Effector CD8-positive, alpha-beta T cell (primary cell): ENCODE results near the gene ALDH16A1.
A peak's percentile ranks its signal among the peaks of the same experiment; 100 is the strongest.

ENCODE experiments used
- DNase-seq: peaks from one replicate; lab custom pipeline; 2025; lab: John Stamatoyannopoulos, UW

The ALDH16A1 gene

DNA sequence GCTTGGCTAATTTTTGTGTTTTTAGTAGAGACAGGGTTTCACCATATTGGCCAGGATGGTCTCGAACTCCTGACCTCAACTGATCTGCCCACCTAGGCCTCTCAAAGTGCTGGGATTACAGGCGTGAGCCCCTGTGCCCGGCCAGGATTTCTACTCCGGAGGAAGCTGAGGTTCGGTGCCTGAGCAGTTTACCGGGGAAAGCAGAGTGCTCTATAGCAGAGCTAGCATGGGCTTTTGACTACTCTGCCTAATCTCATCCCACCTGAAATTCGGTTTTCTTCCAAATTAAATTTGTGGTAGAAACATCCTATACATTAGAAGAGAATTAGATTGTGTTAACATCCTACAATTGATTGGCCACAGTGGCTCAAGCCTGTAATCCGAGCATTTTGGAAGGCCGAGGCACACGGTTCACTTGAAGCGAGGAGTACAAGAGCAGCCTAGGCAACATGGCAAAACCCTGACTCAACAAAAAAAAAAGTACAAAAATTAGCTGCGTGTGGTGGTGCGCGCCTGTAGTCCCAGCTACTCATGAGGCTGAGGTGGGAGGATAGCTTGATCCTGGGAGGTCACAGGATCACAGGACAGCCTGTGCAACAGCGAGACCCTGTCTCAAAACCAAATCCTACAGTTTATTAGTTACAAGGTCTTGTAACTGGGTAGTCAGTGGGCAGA, 36.0 kb downstream of the ALDH16A1 start:
- DNase-seq = no peak

DNA sequence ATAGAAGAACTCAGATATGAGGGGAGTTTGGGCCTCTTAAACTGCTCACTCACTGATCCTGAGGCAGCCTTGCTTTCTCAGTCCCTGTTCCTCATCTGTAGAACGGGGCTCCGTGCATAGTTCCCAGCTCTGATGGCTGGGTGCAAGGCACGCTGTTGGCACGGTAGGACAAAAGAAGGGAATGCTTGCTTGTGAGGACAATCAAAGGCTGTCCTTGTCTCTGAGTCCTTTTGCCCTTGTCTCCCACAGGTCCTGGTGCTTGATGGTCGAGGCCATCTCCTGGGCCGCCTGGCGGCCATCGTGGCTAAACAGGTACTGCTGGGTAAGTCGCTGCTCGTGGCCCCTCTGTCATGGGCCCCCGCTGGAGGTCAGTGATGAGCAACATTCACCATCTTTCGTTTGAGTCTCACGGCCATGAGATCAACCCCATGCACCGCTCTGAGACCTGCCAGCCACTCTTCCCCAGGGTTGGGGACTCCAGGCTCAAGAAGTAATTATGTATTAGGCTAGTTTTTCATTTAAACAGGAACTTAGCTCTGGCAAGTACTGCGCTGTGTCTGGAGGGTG, 36.7 kb downstream of the ALDH16A1 start:
- no peak for DNase-seq

DNA sequence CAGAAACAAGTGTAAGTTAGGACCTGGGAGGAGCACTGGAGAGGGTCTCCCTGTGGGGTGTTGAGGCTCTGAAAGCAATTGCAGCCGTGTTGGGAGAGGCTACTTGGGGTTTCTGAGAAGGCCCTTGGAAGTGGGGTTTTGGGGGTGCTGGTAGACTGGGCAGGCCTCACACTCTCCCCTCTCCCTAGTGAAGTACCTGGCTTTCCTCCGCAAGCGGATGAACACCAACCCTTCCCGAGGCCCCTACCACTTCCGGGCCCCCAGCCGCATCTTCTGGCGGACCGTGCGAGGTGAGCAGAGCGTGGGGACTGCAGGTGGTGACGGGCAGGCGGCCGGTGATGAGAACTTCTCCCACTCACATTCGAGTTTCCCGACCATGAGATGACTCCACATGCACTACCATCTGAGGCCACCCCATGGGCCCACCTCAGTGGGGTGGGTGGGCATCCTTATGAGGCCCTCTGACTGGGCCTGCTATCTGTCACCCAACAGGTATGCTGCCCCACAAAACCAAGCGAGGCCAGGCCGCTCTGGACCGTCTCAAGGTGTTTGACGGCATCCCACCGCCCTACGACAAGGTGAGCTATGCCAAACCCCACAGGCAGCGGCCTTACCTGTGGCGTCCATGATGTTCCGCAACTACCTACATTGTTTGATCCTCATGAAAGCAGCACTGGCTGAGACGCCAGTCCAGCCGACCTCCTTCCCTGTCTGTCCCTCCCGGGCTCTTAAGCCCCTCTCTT, 37.4 kb downstream of the ALDH16A1 start:
- DNase-seq = no peak

DNA sequence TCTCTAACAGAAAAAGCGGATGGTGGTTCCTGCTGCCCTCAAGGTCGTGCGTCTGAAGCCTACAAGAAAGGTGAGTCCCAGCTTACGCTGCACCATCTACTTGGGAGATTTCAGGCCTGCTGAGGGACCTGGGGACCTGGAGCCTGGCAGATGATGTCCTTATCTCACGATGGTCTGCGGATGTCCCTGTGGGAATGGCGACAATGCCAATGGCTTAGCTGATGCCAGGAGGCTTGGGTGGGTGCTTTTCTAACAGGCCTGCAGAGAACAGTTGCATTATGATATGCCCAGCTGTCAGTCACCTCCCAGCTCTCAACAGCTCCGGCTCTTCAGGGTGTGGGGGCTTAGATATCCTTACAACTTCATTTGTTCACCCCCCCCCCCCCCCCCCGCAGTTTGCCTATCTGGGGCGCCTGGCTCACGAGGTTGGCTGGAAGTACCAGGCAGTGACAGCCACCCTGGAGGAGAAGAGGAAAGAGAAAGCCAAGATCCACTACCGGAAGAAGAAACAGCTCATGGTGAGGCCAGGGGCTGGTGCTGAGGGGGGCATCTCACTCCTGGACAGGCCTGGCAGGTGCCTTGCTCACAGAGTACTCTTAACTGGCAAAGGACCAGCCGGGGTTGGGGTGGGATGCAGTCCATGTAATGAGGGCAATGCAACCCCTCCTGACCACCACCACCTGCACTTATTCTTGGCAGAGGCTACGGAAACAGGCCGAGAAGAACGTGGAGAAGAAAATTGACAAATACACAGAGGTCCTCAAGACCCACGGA, 38.2 kb downstream of the ALDH16A1 start:
- no peak for DNase-seq

DNA sequence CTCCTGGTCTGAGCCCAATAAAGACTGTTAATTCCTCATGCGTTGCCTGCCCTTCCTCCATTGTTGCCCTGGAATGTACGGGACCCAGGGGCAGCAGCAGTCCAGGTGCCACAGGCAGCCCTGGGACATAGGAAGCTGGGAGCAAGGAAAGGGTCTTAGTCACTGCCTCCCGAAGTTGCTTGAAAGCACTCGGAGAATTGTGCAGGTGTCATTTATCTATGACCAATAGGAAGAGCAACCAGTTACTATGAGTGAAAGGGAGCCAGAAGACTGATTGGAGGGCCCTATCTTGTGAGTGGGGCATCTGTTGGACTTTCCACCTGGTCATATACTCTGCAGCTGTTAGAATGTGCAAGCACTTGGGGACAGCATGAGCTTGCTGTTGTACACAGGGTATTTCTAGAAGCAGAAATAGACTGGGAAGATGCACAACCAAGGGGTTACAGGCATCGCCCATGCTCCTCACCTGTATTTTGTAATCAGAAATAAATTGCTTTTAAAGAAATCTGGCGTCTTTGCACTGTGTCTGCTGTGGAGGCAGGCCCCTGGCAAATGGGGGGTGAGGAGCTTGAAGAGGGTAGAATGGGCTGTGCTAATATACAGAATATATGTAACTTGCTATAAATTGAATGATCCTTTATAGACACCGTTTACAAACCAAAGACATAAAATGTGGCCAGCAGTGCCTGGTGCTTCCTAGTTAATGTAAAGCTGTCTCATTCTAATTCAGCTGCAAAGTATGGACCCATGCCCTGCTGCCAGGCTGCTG, 39.0 kb downstream of the ALDH16A1 start:
- no peak for DNase-seq

DNA sequence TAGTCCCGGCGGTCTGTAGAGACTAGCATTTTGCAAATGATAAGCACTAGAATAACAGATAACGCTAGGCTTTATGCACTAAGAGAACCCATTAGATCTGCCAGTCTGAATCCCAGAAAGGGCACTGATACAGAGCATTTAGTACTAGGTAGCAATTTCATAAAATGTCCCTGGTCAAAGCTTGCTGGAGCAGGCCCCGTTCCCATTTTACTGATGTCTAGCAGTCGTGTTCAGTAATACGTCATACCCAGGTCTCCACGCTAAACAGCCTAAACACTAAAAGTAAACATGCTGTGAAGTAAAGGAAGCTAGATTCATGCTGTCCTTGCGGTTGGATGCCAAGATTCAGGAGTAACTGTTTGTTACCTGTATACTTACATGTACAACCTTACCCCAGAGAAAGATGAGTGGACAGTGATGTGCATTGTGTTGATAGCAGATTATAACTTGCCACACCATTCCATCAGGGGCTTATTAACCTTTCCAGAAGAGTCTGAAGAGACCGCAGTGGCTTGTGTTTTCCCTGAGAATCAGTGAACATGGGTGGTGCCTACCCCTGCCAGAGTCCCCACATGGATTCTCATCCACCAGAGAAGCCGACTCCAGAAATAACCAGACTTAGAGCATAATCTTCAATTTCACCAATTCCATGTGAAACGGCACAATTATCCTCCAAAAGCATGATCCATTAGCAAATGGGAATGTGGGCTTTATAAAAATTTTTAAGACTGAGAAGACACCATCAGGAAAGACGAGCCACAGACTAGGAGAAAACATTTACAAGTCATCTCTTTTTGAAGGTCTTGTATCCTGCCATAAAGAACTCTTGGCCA, 39.8 kb downstream of the ALDH16A1 start:
- DNase-seq = no peak

DNA sequence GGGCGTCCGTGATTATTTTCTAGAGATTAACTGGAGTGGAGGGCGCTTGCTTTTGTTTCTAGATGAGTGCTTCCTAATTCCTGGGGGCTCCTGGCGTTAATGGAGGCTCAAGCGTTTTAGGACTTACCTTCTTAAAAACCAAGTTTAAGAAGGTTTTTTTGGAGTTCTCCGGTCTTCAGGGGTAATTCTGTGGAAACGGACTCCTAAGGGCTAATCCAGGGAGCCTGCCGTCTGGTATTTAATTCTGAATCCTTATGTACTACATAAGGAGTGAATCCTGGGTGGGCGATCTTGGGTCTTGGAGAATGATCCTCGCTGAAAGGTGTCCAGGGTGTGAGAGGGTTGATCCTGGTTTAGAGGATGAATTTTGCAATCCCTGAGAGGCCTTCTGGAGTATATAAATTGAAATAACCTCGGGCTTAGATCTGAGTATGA, 43.6 kb downstream of the ALDH16A1 start:
- no peak for DNase-seq

DNA sequence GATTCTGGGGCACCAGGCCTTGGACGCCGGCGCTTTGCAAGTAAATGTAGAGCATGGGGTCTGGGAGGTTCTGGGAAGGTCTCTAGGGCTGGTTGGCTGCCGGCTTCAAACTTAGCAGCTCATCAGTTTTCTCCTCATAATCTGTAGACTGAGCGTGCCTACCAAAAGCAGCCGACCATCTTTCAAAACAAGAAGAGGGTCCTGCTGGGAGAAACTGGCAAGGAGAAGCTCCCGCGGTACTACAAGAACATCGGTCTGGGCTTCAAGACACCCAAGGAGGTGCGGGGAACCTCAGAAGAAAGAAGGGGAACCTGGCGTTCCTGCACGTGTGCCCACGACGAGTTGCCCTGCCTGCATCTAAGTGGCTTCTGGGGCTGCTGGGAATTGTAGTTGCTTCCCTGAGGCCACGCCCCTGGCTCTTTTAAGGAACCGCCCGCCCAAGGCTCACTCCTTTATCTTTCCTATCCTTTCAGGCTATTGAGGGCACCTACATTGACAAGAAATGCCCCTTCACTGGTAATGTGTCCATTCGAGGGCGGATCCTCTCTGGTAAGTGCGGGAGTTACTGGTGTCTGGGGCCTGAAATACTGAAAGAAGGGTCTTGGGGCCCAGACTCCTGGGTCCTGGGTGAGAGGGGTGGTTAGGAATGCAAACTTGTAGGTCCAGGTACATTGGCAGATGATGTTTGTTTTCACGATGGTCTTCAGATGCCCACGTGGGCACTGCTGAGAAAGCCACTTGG, 44.2 kb downstream of the ALDH16A1 start:
- peak; percentile 59 for DNase-seq

DNA sequence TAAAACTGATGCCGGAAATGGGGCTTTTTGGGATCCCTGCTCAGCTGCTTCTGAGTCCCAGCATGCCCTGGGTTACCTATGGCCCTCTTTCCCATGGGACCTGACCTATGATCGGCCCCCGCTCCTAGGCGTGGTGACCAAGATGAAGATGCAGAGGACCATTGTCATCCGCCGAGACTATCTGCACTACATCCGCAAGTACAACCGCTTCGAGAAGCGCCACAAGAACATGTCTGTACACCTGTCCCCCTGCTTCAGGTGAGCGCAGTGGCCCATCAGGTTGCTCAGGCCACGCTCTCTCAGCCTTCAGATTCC, 44.7 kb downstream of the ALDH16A1 start:
- no peak for DNase-seq

DNA sequence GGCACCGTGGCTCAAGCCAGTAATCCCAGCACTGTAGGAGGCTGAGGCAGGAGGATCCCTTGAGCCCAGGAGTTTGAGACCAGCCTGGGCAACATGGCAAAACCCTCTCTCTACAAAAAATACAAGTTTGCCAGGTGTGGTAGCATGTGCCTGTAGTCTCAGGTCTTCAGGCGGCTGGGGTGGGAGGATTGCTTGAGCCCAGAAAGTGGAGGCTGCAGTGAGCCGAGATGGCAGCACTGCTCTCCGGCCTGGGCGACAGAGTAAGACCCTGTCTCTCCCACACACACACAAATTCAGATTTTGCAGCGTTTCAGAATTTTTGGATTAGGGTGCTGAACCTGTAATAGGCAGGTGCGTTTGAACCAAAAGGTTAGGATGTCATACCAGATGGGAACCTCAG, 45.5 kb downstream of the ALDH16A1 start:
- no peak for DNase-seq

DNA sequence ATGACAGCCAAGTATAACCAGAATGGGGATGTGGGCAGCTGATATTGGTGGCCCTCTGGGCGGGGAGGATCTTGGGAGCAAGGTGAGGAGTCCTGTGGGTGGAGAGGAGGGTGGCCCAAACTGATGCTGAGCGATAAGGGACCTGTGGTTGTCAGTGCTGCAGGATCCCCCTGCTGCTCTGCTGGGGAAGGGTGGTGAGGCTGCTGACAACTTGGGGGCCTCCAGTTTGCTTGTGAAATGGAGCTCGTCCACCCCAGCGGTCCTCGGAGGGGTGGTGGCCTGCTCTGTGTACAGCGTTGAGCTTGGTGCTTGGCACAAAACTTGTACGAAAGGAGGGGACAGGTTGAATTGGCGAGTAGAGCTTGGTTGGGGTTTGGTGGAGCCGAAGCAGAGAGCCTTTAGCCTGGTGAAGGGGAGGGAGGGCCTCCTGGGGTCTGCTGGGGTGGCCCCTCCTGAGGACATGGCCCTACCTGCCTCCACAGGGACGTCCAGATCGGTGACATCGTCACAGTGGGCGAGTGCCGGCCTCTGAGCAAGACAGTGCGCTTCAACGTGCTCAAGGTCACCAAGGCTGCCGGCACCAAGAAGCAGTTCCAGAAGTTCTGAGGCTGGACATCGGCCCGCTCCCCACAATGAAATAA, 46.1 kb downstream of the ALDH16A1 start:
- DNase-seq = no peak

DNA sequence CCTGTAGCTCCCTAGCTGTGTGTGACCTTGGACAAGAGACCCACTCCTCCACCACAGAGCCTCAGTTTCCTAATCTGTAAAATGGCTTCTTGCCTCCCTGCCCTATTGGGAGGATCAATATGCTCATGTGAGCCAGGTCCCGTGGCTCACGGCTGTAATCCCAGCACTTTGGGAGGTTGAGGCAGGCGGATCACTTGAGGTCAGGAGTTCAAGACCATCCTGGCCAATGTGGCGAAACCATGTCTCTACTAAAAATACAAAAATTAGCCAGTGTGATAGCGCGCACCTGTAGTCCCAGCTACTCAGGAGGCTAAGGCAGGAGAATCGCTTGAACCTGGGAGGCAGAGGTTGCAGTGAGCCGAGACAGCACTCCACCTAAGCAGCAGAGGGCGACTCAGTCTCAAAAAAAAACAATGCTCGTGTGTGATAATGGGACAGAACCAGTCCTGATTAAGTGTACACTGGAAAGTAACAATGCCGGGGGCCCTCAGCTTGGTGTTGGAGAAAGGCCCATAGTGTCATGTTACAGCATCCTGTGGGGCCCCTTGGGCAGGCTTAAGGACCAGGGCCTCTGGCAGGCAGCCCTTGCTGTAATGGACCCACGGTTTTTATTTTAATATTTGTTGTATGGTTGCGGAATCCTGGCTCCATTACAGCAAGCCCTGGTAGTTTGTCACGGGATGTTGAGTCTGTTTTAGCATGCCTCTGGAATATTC, 50.0 kb downstream of the ALDH16A1 start:
- DNase-seq = no peak

DNA sequence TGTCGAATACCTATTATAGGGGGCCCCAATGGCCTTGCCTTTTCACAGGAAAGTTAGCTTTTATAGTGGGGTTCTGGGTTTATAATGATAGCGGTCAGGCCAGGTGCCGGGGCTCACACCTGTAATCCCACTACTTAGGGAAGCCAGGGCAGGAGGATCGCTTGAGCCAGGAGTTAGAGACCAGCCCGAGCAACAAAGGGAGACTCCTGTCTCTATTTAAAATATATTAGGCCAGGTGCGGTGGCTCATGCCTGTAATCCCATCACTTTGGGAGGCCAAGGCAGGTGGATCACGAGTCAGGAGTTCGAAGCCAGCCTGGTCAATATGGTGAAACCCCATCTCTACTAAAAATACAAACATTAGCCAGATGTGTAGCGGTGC, 50.5 kb downstream of the ALDH16A1 start:
- DNase-seq = no peak

DNA sequence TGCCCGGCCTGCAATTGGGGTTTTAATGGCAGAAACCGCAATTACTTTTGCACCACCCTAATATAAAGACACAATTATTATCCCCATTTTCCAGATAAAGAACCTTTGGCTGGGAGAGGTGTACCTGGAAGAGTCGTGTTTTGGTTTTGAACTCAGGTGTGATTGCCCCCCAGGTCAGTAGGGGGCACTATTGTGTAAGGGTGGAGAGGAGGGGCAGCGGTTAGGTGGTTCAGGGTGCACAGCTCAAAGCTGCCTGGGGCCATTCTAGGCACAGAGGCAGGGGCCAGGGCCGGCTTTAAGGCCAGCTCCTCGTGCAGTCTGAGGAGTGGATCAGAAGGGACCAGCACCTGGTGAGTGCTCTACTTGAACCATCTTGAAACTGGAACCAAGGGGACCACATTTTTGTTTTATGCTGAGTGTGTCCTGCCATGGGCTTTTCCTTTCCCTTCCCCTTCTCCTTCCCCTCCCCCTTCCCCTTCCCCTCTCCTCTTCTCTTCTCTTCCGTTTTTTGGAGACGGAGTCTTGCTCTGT, 53.6 kb downstream of the ALDH16A1 start:
- DNase-seq = peak; percentile 68

DNA sequence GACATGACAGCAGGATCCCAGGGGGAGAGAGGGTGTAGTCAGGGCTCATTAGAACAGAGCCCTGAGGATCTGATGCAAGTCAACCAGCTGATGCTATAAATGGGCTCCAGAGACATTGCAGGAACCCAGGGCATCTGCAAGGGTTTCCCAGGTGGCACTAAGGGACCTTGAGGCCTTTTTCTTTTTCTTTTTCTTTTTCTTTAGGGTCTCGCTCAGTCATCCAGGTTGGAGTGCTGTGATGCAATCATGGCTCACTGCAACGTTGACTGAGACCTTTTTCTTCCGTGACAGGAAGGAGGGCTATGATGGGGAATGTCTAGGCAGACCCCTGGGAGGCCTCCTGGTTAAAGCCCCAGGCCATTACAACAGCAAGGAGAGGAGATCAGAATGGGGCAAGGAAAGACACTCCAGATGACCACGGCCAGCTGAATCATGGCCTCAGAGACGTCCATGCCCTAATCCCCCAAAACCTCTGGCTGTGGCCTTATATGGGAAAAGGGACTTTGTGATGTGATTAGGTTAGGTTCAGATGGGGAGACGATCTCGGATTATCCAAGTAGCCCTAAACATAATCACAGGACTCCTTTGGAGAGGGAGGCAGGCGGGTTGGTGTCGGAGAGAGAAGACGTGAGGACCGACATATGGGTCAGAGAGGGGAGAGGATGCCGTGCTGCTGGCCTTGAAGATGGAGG, 54.9 kb downstream of the ALDH16A1 start:
- DNase-seq = no peak

DNA sequence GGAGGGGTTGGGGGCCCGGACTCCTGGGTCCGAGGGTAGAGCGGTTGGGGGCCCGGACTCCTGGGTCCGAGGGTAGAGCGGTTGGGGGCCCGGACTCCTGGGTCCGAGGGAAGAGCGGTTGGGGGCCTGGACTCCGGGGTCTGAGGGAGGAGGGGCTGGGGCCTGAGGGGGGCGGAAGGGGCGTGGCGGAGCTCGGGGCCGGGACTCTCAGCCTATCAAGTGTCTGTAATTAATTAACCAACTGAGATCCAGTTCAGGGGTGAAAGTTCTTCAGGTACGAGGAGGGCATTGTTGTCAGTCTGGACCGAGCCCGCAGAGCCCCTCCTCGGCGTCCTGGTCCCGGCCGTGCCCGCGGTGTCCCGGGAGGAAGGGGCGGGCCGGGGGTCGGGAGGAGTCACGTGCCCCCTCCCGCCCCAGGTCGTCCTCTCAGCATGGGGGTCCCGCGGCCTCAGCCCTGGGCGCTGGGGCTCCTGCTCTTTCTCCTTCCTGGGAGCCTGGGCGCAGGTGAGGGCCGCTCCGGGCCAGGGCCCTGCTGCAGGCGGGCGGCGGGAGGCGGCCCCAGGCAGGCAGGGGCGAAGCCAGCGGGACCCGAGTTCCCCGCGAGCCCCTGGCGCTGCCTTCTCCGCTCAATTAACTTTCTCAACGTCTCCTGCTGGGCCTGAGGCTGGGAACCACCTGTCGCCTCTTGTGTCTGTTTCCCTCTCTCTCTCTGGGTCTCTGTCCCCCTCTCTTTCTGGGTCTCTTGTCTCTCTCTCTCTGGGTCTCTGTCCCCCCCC, 60.1 kb downstream of the ALDH16A1 start:
- no peak for DNase-seq

DNA sequence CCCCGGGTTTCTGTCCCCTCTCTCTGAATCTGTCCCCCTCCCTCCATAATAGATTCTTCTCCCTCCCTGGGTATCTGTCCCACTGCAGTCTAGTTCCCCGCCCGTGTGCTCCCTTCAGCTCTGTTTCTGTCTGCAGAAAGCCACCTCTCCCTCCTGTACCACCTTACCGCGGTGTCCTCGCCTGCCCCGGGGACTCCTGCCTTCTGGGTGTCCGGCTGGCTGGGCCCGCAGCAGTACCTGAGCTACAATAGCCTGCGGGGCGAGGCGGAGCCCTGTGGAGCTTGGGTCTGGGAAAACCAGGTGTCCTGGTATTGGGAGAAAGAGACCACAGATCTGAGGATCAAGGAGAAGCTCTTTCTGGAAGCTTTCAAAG, 60.7 kb downstream of the ALDH16A1 start:
- DNase-seq = no peak

DNA sequence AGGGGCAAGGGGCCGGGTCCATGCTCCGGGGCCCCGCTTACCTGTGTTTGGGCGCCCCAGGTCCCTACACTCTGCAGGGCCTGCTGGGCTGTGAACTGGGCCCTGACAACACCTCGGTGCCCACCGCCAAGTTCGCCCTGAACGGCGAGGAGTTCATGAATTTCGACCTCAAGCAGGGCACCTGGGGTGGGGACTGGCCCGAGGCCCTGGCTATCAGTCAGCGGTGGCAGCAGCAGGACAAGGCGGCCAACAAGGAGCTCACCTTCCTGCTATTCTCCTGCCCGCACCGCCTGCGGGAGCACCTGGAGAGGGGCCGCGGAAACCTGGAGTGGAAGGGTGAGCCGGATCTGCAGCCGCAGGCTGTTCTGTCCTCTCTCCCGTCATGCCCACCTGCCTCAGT, 61.1 kb downstream of the ALDH16A1 start:
- DNase-seq = no peak
